NCI-H2171 treated with DMSO at 0.1 percent for 48 hours (cell line): ENCODE results near the gene PMEL.
"Not testable (repeated sequence)": the region's sequence is repeated elsewhere in the genome, so short reads cannot be mapped to it uniquely, and the experiment has no call there.

Source experiments
- DNase-seq: peaks from one replicate; lab custom pipeline; 2025; lab: John Stamatoyannopoulos, UW

Gene PMEL

DNA sequence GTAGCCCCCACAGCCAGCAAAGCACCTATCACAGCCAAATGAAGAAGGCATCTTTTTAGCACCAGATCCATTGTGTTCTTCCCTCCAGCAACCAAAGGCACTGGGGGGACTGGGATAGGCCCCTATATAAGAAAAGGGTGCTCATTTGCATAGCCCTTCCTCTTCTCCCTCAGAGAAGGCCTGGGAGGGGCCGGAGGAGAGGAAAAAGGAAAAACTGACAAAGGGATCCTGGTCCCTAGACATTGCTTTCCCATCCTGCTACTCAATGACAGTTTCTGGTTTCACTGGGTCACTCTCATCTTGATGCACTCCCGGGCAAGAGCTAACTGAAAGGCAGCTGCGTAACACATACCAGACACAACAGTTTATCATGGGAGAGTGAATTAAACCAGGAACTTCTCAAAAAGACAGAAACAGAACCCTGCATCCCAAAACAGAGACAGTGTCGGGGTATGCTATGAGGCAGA lies at the start of gene PMEL:
Gene PMEL (minus strand): TSS at position 102 of the 467 bp plus-strand sequence. CDS start 31 bp downstream, at position 71.
- DNase-seq, result no peak

GRCh38 chr12:56014205-56014604 lies 48.4 kb upstream of the PMEL start:
- no peak for DNase-seq

DNA sequence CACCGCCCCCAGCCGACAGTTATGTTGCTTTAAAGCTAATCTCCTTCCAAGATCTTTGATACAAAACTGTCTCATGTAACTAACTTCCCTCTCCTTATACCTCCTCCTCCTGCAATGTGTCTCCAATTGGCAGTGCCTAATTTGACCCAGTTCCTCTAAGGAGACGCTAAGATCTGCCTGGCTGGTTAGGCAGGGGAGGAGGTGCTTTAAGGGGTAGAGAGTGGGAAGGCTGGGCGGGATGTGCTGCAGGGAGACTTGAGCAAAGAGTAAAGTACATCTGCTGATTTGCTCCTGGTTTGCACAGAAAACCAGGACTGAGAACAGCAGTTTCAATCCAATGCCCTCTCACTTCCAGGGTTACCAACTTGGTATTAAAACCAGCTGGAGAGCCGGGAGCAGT lies 47.6 kb upstream of the PMEL start:
- DNase-seq, result no peak

DNA sequence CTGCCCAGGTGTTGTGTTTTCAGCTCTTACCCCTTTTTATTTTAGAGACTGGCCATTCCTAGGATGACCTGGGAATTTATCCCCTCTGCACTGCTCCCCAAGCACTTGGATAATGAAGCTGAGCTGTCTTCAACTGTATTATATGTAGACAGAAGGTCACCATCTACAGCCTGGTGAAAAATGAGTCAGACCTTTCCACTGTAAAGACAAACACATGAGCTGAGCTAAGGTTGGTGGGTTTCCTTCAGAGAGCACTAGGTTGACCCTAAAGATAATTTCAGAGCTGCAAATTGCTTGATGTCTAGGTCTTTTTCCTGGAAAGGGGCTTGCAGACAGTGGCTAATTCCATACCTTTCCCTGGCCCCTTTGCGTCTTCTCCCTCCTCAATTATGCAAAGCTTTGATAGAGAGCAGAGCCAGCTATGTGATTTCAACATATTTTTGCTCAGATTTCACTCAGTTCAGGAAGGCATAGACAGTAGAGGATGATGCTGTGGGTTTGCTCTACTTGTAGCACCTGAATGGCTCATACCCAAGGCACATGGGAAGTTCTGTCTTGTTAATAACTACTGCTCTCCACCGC lies 45.8 kb upstream of the PMEL start:
- no peak for DNase-seq

- no peak for DNase-seq
Observed at GRCh38 chr12:56010111-56010570, 44.3 kb upstream of the PMEL start.

- DNase-seq, result peak; percentile 79
Observed at GRCh38 chr12:56007564-56008559, 42.0 kb upstream of the PMEL start.

DNA sequence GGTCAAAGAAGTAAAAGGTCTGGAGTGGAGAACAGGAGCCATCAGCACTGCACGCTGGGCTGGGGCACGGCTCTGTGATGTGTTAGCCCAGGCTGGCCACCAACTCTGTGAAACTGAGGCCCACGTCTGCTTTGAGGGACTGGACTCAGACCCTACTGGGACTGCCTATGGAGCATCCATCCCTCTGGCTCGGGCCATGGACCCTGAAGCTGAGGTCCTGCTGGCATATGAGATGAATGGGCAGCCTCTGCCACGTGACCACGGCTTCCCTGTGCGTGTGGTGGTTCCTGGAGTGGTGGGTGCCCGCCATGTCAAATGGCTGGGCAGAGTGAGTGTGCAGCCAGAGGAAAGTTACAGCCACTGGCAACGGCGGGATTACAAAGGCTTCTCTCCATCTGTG lies 38.4 kb upstream of the PMEL start:
- DNase-seq, result no peak

GRCh38 chr12:56003376-56003775 lies 37.5 kb upstream of the PMEL start:
- DNase-seq, result not testable (repeated sequence)

GRCh38 chr12:56001487-56002100 lies 35.8 kb upstream of the PMEL start:
- DNase-seq, result no peak

DNA sequence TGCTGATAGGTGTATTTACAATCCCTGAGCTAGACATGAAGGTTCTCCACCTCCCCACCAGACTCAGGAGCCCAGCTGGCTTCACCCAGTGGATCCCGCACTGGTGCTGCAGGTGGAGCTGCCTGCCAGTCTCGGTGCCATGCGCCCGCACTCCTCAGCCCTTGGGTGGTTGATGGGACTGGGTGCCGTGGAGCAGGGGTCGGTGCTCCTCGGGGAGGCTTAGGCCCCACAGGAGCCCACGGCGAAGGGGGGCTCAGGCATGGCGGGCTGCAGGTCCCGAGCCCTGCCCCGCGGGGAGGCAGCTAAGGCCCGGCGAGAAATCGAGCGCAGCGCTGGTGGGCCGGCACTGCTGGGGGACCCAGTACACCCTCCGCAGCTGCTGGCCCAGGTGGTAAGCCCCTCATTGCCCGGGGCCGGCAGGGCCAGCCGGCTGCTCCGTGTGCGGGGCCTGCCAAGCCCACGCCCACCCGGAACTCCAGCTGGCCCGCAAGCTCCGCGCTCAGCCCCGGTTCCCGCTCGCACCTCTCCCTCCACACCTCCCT lies 34.2 kb upstream of the PMEL start:
- DNase-seq, result not testable (repeated sequence)

DNA sequence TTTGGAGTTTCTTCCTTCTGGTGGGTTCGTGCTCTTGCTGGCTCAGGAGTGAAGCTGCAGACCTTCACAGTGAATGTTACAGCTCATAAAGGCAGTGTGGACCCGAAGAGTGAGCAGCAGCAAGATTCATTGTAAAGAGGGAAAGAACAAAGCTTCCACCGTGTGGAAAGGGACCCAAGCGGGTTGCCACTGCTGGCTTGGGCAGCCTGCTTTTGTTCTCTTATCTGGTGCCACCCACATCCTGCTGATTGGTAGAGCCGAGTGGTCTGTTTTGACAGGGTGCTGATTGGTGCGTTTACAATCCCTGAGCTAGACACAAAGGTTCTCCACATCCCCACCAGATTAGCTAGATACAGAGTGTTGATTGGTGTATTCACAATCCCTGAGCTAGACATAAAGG lies 33.7 kb upstream of the PMEL start:
- DNase-seq, result not testable (repeated sequence)

GRCh38 chr12:55997535-55997859 lies 31.7 kb upstream of the PMEL start:
- no peak for DNase-seq

DNA sequence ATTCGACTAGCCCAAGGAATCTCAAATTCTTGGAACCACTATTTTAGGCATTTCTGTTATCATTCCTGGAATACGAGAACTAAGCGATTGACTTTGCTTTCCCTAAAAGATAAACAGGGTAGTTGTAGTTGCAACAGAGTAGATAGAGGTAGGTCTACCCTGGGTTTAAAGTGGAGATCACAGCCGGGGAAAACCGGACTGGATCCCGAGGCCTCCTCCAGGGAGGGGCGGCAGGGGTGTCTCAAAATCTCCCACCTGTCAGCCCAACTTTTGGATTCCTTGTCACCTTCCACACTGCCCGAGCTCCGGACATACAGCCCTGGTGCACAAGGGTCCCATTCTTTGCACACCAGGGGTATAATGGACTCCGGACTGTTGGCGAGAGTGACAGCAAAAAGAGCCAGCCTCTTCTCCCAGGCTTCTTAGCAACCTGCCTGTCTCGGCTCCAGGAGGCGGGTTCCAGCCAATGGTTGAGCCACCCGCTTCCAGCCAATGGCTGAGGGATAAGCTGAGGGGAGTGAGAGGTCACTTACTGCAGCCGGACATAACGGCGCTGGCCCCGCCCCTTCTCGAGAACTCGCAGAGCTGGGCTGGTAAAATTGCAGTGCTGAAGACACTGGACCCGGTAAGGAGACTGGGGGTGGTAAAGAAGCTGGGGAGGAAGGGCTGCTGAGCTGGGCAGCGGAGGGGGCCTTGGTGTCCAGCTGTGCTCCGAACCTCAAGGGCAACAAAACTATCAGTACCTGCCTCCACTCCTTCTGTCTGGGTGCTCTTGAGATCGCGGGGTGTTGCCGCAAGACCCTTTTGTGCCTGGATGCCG lies 31.1 kb upstream of the PMEL start, which contains the start of gene SUOX:
Gene SUOX (plus strand): TSS at position 562 of the 820 bp plus-strand sequence. CDS start 4,946 bp downstream, outside the sequence.
- DNase-seq, result peak; percentile 46

DNA sequence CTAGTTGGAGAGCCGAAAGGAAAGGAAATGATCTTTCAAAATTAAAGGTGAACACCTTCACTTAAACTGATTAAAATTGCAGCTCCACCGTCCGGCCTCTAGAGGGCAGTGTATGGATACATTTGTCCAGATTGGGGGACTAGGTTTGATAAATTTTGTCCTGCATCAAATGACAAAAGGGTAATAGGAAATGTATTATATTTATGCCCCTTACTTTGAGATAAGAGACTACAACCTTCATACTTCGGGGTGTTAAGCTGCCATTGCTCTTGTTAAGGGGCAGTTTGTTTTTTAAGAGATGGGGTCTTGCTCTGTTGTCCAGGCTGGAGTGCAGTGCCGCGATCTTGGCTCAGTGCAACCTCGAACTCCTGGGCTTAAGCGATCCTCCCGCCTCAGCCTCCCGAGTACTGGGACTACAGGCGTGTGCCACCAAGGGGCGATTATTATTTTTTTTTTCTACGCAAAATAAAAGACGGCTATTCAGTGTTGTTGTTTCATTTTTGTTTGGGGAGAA lies 30.4 kb upstream of the PMEL start:
- DNase-seq, result peak; percentile 71

DNA sequence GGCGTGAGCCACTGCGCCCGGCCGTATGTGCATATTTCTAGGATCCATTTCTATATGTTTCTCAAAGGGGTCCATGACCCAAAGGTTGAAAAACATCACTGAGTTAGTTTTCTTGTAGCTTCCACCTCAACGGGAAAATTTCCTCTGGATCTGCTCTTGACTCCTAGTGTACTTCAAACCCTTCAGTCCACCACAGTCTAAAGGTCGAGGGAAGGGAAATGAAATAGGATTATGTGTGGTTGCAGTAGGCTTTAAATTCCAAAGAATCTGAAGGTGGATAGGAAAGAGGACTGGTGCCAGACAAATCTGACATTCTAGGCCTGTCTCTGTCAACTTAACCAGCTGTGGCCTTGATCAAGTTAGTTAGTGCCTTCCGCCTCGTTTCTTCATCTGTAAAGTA lies 29.5 kb upstream of the PMEL start:
- no peak for DNase-seq

- DNase-seq, result no peak
Observed at GRCh38 chr12:55993230-55993853, 27.5 kb upstream of the PMEL start.

GRCh38 chr12:55991110-55991509 lies 25.3 kb upstream of the PMEL start:
- DNase-seq, result no peak

DNA sequence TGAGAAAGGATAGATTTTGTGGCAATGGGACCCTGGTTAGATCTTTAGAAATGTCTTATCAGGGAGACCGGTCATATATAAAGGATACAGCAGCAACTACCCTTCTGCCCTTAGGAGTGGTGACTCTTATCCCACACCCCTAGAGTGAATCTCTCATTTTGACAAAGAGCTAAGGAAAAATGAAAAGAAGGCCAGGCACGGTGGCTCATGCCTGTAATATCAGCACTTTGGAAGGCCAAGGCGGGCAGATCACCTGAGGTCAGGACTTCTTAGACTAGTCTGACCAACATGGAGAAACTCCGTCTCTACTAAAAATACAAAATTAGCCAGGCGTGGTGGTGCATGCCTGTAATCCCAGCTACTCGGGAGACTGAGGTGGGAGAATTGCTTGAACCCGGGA lies 20.1 kb upstream of the PMEL start:
- DNase-seq, result not testable (repeated sequence)

DNA sequence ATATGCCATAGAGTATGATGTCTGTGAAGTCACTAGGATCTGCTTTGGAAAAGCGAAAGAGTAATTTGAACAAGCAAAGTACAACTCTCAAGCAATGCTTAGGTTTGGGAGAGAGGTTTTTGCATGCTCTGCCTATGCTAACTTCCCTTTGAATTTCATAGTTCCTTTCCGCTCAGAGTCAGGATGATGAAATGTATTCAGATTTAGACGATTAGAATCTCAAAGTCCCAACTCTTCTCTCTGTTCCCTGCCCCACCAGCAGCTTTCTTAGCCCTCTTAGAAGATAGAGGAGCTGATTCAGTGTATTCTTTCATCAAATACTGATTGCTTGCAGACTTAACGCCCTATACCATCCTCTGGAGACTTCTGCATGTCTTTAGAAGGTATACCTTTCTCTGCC lies 19.5 kb upstream of the PMEL start:
- no peak for DNase-seq

DNA sequence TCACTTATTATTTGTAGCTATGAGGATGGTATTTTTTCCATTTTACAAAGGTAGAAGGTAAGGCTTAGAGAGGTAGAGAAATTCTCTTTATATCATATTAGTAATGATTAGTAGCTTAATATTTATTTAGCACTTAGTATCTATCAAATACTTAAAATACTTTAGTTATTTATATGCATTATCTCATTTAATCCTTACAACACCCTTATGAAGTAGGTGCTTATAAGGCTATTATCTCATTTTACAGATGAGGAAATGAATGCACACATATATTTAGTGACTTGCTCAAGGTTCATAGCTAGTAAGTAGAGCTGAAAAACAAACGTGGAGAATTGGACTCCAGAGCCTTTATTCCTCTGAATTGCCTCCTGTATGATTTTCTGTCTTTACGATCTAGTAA lies 19.0 kb upstream of the PMEL start:
- no peak for DNase-seq
